T-helper 1 cell treated with Interleukin-12 subunit alpha and Interleukin-12 subunit beta and Interleukin-4 antibody, amounts not matched to agents 30 μg/mL and 1 μg/mL, for 36 hours (primary cell): ENCODE data around the gene PRDM10.

Experiments
- H3K27ac Mint-ChIP-seq: one replicate; pipeline ENCODE4 v1.8.0; 2021; ENCODE audit warnings: mild to moderate bottlenecking, mixed read lengths
- H3K27me3 Mint-ChIP-seq: one replicate; pipeline ENCODE4 v1.8.0; 2021; ENCODE audit warnings: low read depth, mixed read lengths
- H3K36me3 Mint-ChIP-seq: one replicate; pipeline ENCODE4 v1.8.0; 2021; ENCODE audit warnings: low read depth, mixed read lengths
- H3K4me1 Mint-ChIP-seq: one replicate; pipeline ENCODE4 v1.8.0; 2021; ENCODE audit warnings: low read depth, mixed read lengths
- H3K4me3 Mint-ChIP-seq: one replicate; pipeline ENCODE4 v1.8.0; 2021; ENCODE audit warnings: mild to moderate bottlenecking, moderate library complexity, mixed read lengths
- H3K9me3 Mint-ChIP-seq: one replicate; pipeline ENCODE4 v1.8.0; 2021; ENCODE audit warnings: mixed read lengths

The PRDM10 gene, protein sequence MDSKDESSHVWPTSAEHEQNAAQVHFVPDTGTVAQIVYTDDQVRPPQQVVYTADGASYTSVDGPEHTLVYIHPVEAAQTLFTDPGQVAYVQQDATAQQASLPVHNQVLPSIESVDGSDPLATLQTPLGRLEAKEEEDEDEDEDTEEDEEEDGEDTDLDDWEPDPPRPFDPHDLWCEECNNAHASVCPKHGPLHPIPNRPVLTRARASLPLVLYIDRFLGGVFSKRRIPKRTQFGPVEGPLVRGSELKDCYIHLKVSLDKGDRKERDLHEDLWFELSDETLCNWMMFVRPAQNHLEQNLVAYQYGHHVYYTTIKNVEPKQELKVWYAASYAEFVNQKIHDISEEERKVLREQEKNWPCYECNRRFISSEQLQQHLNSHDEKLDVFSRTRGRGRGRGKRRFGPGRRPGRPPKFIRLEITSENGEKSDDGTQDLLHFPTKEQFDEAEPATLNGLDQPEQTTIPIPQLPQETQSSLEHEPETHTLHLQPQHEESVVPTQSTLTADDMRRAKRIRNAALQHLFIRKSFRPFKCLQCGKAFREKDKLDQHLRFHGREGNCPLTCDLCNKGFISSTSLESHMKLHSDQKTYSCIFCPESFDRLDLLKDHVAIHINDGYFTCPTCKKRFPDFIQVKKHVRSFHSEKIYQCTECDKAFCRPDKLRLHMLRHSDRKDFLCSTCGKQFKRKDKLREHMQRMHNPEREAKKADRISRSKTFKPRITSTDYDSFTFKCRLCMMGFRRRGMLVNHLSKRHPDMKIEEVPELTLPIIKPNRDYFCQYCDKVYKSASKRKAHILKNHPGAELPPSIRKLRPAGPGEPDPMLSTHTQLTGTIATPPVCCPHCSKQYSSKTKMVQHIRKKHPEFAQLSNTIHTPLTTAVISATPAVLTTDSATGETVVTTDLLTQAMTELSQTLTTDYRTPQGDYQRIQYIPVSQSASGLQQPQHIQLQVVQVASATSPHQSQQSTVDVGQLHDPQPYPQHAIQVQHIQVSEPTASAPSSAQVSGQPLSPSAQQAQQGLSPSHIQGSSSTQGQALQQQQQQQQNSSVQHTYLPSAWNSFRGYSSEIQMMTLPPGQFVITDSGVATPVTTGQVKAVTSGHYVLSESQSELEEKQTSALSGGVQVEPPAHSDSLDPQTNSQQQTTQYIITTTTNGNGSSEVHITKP

DNA sequence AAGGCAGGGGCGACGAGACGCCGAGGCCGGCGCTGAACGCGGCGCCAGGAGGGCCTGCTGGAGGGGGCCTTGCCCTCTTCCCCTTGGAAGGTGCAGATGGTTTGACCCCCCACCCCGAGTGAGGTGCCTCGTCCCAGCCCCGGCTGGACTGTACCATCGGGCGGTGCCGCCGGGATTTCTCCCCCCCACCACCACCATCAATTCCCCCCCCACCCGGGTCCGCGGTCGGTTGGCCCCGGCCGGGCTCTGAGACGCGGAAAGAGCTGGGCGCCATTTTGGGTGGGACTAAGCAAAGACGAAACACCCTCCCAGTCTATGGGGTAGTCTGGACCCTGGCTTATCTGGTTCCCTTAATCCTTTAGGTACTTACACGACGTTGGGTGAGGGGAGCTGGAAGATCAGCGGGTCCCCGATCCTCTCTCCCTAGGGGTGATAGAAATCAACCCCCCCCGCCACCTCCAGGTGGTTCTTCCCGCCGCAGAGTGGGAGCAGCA, at the start of gene PRDM10:
PRDM10 (minus strand) TSS at position 484 of the 494 bp plus-strand sequence. CDS start 41,871 bp downstream, outside the sequence.
- no peaks in the 10 kb centered on the region for H3K9me3 Mint-ChIP-seq
- peak within 1 kb of the TSS; percentile 98 for H3K4me3 Mint-ChIP-seq
- no peaks in the 10 kb centered on the region for H3K27me3 Mint-ChIP-seq
- H3K4me1 Mint-ChIP-seq = peaks cover 10% of the 10 kb centered on the region
- no peaks in the 10 kb centered on the region for H3K36me3 Mint-ChIP-seq
- peak within 1 kb of the TSS; percentile 100 for H3K27ac Mint-ChIP-seq

- no peaks in the 10 kb centered on the region for H3K9me3 Mint-ChIP-seq
Measured at GRCh38 chr11:130051082-130051481, 48.4 kb upstream of the PRDM10 start.

DNA sequence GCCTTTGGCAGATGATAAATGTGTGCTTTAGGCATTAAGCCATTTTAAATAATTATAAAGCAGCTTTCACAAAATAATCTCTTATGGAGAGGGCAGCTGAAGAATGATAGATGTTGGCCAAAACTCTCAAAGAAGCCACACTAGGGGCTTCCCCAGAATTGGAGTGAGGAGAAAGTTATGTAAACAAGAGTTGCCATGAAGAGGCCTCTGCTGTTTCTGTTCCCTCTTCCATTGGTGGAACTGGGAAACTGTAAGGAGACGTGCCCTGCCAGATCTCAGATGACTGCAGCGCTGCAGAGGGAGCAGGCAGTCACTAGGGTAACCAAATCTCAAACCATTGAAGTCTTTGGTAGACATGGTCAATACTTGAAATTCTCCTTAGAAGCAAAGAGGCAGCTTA, 47.6 kb upstream of the PRDM10 start:
- Mint-ChIP-seq H3K4me3 (no peak overlapping the region), H3K27ac (no peak overlapping the region), H3K36me3 (no peaks in the 10 kb centered on the region), H3K27me3 (peaks cover 33% of the 10 kb centered on the region), H3K4me1 (no peaks in the 10 kb centered on the region), H3K9me3 (no peaks in the 10 kb centered on the region)

More at GRCh38 chr11:130051082-130051481, 48.4 kb upstream of the PRDM10 start:
- Mint-ChIP-seq H3K27me3 (peaks cover 38% of the 10 kb centered on the region), H3K4me1 (no peaks in the 10 kb centered on the region), H3K4me3 (no peak overlapping the region), H3K27ac (no peak overlapping the region), H3K36me3 (no peaks in the 10 kb centered on the region)

GRCh38 chr11:130049328-130049771, 46.7 kb upstream of the PRDM10 start:
- H3K27ac Mint-ChIP-seq = no peak overlapping the region
- peaks cover 28% of the 10 kb centered on the region for H3K27me3 Mint-ChIP-seq
- no peaks in the 10 kb centered on the region for H3K4me1 Mint-ChIP-seq
- no peak overlapping the region for H3K4me3 Mint-ChIP-seq
- H3K36me3 Mint-ChIP-seq = no peaks in the 10 kb centered on the region
- H3K9me3 Mint-ChIP-seq = no peaks in the 10 kb centered on the region

DNA sequence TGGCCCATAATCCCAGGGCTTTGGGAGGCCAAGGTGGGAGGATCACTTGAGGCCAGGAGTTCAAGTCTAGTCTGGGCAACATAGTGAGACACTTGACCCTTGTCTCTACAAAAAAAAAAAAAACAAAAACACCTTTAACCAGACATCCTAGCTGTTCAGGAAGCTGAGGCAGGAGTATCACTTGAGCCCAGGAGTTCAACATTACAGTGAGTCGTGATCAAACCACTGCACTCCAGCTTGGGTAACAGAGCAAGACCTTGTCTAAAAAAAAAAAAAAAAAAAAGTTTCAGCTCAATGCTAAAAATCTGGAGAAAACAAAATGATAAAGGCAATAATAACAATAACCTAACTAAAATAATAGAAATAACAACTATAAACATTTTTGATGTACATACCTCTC, 44.5 kb upstream of the PRDM10 start:
- no peaks in the 10 kb centered on the region for H3K9me3 Mint-ChIP-seq
- peaks cover 21% of the 10 kb centered on the region for H3K27me3 Mint-ChIP-seq
- no peaks in the 10 kb centered on the region for H3K4me1 Mint-ChIP-seq
- no peak overlapping the region for H3K4me3 Mint-ChIP-seq
- H3K36me3 Mint-ChIP-seq = no peaks in the 10 kb centered on the region
- H3K27ac Mint-ChIP-seq = no peak overlapping the region

- H3K36me3 Mint-ChIP-seq = no peaks in the 10 kb centered on the region
- peak overlapping the region; percentile 1 for H3K27ac Mint-ChIP-seq
Measured at GRCh38 chr11:130043575-130043974, 40.9 kb upstream of the PRDM10 start.

DNA sequence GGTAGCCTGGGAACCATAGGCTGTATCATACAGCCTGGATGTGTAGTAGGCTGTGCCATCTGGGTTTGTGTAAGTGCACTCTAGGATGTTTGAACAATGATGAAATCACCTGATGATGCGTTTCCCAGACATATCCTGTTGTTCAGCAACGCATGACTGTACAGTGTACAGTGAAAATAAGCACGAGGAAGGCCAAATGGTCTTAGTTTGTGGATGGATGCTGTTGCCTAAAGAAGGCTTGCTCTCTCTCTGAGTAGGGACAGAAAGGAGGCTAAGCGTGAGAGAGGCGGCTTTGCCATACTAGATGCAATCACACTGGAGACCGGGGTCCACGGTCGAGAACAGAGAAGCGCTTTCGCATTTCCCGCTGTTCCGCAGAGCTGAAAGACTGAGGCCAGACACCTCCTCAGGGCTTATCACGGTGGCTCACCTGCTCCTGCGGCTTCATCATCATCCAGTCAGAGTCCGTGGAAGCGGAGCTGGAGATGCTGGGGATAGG, 39.5 kb upstream of the PRDM10 start:
- Mint-ChIP-seq H3K4me3 (no peak overlapping the region), H3K27me3 (peaks cover 13% of the 10 kb centered on the region), H3K4me1 (no peaks in the 10 kb centered on the region), H3K9me3 (no peaks in the 10 kb centered on the region), H3K36me3 (no peaks in the 10 kb centered on the region), H3K27ac (no peak overlapping the region)

More at GRCh38 chr11:130043575-130043974, 40.9 kb upstream of the PRDM10 start:
- Mint-ChIP-seq H3K4me1 (no peaks in the 10 kb centered on the region), H3K27me3 (peaks cover 5% of the 10 kb centered on the region), H3K9me3 (no peaks in the 10 kb centered on the region), H3K4me3 (no peak overlapping the region)

- H3K27ac Mint-ChIP-seq = no peak overlapping the region
- no peaks in the 10 kb centered on the region for H3K9me3 Mint-ChIP-seq
- no peaks in the 10 kb centered on the region for H3K4me1 Mint-ChIP-seq
- H3K36me3 Mint-ChIP-seq = no peaks in the 10 kb centered on the region
- H3K4me3 Mint-ChIP-seq = no peak overlapping the region
- peaks cover 13% of the 10 kb centered on the region for H3K27me3 Mint-ChIP-seq
Measured at GRCh38 chr11:130040281-130040940, 37.8 kb upstream of the PRDM10 start.

DNA sequence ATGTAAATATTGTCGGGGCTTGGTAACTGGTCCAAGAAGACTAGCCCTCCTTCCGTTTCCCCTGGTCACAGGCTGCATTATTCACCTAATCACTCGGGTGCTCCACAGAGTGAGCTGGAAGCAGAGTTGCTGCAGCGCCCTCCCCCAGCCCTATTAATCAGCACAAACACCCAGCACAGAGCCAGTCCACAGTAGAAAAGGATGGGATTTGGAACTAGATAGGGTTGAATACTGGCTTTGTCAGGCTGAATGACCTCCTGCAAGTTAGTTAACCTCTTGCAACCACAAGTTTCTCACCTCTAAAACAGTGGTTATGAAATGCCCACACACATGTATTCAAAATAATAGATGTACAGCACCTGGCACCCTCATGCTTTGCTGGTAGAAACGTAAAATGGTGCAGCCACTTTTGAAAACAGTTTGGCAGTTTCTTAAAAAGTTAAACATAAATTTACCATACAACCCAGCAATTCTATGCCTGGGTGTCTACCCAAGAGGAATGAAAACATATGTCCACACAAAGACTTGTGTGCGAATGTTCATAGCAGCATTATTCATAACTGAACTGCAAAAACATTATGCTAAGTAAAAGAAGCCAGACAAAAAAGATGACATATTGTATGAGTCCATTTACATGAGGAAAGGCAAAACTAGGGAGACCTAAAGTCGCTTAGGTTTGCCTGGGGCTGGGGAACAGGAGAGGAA, 35.4 kb upstream of the PRDM10 start:
- Mint-ChIP-seq H3K9me3 (no peaks in the 10 kb centered on the region), H3K36me3 (no peaks in the 10 kb centered on the region), H3K27me3 (peaks cover 8% of the 10 kb centered on the region), H3K4me1 (no peaks in the 10 kb centered on the region), H3K4me3 (no peak overlapping the region), H3K27ac (no peak overlapping the region)

- Mint-ChIP-seq H3K27me3 (peaks cover 11% of the 10 kb centered on the region), H3K9me3 (no peaks in the 10 kb centered on the region)
Measured at GRCh38 chr11:130037058-130037457, 34.4 kb upstream of the PRDM10 start.

DNA sequence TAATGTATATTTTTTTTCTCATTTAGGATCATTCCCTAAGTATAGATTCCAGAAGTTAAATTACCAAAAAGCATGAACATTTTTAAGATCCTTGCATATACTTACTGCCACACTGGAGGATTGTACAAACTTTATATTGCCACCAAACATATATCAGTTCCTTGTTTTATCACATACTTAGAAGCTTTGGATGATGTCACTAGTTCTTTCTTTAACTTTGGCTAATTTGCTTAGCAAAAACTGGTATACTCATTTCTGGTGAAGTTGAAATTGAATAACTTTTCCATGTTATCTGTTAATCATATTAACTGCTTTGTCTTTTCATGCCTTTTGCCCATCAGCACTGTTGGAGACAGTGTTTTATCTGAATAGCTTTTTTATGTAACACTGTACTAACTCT, 31.6 kb upstream of the PRDM10 start:
- Mint-ChIP-seq H3K4me3 (no peak overlapping the region), H3K9me3 (no peaks in the 10 kb centered on the region), H3K27ac (no peak overlapping the region), H3K27me3 (peaks cover 11% of the 10 kb centered on the region), H3K36me3 (no peaks in the 10 kb centered on the region), H3K4me1 (no peaks in the 10 kb centered on the region)

More at GRCh38 chr11:130037058-130037457, 34.4 kb upstream of the PRDM10 start:
- Mint-ChIP-seq H3K4me1 (no peaks in the 10 kb centered on the region), H3K27ac (no peak overlapping the region), H3K36me3 (no peaks in the 10 kb centered on the region), H3K4me3 (no peak overlapping the region)

GRCh38 chr11:130032931-130033330, 30.3 kb upstream of the PRDM10 start:
- no peak overlapping the region for H3K27ac Mint-ChIP-seq
- no peaks in the 10 kb centered on the region for H3K9me3 Mint-ChIP-seq
- no peak overlapping the region for H3K4me3 Mint-ChIP-seq
- H3K4me1 Mint-ChIP-seq = no peaks in the 10 kb centered on the region
- H3K27me3 Mint-ChIP-seq = peaks cover 6% of the 10 kb centered on the region
- no peaks in the 10 kb centered on the region for H3K36me3 Mint-ChIP-seq

- Mint-ChIP-seq H3K27me3 (peaks cover 4% of the 10 kb centered on the region), H3K9me3 (no peaks in the 10 kb centered on the region), H3K4me1 (no peaks in the 10 kb centered on the region), H3K36me3 (no peaks in the 10 kb centered on the region), H3K27ac (no peak overlapping the region), H3K4me3 (no peak overlapping the region)
Measured at GRCh38 chr11:130031945-130032344, 29.3 kb upstream of the PRDM10 start.
